Hepatic stellate cell (primary cell): ENCODE results near the gene PTDSS2.
"Not testable (repeated sequence)": the region's sequence is repeated elsewhere in the genome, so short reads cannot be mapped to it uniquely, and the experiment has no call there.

ENCODE experiments used
- DNase-seq: peaks from one replicate; pipeline ENCODE4 v3.0.0; 2011; ENCODE audit warnings: low spot score

The PTDSS2 gene

DNA sequence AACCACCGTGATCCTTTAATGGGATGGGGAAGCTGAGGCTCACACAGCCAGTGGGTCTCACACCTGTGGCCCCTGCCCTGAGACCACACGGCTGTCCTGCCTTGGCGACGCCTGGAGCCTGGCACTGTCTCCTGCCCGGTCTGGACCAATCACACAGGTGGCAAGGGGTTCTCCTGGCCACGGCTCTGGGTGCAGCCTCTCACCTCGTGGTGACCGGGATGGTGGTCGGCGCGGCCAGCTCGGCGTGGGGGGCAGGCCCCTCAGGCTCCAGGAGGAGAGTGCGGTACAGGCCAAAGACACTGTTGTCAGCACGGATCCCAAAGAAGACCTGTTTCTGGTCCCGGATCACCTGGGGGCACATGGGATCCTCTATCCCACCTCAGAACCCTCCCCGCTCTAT is 17.0 kb upstream of the PTDSS2 start:
- DNase-seq: no peak

DNA sequence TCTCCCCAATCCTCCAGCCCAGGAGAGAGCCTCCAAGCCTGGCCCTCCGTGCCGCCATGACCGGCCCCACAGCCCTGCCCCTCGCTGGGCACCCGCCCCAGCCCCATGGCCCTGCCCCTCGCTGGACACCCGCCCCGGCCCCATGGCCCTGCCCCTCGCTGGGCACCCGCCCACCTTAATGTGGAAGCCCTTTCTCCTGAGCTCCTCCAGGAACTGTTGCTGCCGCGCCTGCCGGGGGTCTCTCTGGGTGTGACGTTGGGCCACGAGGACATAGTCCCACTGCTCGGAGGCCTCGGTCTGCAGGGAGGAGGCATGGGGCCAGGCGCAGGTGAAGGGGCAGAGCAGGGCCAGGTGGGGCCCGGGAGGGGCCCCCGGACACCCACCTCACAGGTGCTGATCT is 16.4 kb upstream of the PTDSS2 start:
- DNase-seq: no peak

DNA sequence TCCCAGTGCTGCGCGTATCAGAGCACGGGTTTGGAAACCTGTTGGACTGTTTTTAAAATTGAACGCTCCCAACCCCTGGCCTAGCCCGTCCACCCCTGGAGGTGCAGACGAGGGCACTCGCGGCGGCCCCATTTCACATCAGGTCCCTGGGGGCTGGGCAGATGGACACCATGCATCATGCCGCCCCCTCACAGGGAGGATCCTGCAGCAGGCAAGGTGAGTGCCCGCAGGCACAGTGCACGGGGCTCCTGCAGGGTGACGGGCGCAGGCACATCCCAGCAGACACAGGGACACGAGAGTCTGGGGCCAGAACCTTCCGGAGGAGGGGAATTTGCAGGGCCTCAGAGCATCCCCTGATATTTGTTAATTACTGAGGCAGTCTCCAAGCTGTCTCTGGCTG is 15.6 kb upstream of the PTDSS2 start:
- DNase-seq: no peak

DNA sequence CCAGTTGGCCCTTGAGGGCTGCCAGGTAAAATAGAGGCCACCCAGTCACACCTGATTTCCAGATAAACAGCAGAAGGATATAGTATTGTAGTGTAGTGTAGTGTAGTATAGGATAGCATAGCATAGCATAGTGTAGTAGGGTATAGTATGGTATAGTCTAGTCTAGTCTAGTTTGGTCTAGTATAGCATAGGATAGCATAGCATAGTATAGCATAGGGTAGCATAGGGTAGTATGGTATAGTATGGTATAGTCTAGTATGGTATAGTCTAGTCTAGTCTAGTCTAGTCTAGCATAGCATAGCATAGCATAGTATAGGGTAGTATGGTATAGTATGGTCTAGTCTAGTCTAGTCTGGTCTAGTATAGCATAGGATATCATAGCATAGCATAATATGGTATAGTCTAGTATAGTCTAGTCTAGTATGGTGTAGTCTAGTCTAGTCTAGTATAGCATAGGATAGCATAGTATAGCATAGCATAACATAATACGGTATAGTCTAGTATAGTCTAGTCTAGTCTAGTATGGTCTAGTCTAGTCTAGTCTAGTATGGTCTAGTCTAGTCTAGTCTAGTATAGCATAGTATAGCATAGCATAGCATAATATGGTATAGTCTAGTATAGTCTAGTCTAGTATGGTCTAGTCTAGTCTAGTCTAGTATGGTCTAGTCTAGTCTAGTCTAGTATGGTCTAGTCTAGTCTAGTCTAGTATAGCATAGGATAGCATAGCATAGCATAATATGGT is 14.9 kb upstream of the PTDSS2 start:
- DNase-seq: not testable (repeated sequence)

DNA sequence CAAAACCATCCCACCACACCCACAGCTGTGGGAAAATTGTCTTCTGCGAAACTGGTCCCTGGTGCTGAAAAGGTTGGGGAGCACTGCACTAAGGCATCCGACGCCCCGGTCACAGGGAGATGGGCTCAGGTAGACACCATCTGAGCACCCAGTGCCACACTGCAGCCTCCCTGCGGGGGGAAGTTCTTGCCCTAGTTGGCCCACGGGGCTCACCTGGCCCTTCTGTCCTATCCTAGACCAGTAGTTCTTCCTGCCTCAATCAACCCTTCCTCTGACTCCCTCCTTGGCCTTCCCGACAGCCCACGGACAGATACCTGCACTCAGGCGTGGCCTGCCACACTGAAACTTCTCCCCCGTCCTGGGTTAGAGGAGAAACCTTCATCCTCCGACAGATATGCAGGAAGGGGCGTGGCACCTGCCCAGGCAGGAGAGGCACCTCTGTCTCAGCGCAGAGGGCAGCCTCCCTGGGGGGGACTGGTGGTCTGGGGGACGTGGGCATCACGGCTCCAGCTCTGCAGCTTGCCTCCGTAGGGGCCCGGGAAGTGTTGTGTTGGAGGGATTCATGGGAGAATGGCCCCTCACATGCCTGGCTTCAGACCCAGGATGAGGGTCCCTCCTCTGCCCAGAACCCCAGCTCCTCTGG is 12.7 kb upstream of the PTDSS2 start:
- no peak for DNase-seq

DNA sequence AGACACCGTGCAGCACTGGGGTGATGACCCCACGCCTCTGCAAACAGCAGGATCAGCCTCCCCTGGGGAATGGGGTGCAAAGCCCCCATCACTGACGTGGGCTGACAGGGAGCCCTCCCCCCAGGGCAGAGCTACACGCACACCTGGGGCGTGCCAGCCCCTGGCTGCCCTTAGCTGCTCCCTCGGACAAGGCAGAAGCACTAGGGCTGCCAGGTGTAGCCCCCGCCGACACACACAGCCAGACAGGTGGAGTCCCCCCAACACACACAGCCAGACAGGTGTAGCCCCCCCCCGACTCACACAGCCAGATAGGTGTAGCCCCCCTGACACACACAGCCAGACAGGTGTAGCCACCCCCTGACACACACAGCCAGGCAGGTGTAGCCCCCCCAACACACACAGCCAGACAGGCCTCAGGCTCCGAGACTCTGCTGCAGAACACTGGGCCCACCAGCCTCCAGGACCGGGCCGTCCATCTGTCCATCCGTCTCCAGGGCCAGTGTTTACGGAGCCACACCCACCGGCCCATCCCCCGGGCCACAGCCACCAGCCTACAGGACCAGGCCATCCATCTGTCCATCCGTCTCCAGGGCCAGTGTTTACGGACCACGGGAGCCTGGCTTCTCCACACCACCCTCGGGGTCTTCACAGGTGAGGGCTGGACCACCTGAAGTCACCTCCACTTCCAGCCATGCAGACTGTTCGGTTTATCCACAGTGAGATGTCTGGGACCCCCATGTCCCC is 11.8 kb upstream of the PTDSS2 start:
- no peak for DNase-seq

DNA sequence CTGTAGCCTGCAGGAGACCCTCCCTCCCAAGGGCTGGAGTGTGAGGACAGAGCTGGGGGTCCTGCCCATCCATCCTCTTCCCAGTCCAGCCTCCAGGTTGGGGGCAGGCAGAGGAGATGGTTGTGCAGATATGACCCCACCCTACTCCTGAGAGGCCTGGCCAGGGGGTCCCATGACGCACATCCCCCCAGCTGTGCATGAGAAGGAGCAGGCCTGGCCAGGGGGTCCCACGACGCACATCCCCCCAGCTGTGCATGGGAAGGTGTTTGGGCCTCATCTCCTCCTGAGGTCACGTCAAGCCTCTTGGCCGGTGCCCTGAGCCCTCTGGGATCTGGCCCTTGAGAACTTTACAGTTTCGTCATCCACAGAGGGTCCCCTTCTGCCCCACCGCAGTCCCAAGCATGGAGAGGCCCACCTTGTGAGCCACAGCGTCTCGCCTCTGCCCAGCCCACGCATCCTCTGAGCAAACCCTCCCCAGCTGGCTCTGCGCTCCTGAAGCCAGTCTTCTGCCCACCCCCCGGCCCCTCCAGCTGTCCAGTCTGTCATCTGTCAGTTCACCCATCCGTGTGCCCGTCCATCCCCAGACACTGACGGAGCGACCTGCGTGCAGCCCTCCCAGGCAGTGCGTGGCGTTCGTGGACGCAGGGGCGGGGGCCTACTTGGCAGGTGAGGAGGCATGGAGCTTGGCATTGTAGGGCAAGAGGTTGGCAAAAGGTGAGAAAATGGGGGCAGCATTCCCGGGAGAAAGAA is 10.6 kb upstream of the PTDSS2 start:
- no peak for DNase-seq

DNA sequence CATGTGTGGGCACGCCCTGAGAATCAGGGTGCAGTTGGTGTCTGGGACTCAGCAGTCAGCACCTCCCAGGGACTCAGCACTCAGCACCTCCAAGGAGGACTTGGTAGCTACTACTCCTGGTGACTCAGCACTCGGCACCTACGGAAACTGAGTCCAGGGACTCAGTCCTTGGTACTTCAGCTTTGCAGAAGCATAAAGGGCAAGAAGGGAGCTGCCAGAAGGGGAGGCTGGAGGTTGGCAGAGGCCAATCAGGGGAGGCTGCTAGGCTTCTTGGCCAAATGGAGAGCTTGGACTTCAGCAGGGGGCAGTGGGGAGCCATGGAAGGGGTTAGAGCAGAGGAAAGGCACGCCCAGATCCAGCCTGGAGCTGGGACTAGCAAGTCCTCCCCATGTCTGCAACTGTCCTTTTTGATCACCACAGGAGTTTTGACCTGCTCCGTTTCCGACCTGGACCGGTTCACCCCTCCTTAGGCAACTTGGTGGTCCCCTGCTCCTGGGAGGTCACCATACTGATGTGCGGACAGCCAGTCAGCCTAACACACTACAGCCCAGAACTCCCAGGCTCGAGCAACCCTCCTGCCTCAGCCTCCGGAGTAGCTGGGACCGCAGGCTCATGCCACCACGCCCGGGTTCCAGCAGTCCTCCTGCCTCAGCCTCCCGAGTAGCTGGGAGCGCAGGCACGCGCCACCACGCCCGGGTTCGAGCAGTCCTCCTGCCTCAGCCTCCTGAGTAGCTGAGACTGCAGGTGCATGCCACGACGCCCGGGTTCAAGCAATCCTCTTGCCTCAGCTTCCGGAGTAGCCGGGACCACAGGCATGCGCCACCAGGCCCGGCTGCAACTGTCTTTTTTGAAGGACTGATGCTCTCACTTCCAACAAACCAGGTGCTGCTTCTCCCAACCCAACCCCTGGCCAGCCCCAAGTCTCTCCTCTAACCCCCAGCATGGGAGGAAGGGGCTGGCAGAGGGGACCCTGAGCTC is 9.7 kb upstream of the PTDSS2 start:
- DNase-seq: no peak

DNA sequence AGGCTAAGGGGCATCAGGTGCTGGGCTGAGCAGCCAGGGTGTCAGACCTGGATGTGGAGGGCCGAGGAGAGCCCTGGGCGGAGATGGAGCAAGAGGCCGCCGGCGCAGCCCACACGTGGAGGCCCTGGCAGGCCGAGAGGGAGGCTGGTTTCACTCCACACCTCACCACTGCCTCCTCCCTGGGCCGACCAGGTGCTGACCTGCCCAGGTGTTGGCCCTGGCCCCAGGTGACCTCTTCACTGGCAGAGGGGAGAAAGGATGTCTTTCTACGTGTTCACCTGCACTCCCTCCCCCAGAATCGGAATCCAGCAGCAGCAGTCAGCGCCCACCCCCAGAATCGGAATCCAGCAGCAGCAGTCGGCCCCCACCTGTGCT is 9.0 kb upstream of the PTDSS2 start:
- DNase-seq: no peak

DNA sequence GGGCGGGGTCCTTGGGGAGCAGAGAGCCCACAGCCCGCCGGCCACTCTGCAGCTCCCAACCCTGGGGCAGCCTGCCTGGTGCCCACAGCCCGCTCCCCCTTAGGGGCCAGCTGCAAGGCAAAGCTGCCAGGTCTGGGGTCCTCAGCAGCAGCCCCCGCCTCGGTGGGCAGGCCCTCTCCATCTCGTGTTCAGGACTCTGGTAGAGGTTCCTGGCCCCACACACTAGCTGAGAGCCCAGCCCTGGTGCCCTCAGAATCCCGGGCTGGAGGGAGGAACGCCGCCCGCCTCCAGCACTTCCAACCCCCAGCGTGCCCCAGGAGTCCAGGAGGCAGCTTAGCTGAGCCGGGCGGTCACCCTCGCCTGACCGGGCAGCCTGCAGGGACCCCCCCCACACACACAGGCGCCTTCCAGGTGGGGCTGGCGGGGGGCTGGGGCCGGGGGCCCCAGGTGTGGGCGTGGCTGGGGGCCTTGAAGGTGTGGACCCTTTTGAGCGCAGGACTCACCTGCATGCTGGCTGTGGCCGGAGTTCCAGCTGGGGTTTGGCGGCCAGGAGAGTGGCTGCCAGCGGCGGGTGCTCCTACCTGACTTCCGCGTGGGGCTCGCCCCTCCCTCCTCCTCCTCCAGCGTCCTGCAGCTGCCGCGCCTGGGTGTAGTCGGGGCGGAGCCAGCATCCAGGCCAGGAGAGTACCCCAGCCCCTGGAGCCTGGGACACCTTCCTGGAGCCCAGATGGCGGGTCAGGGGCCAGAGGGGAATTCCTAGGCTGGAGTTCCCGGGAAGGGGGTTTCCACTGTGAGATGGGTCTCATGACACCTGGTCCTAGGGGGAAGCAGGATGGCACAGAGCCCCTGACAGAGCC is 8.4 kb upstream of the PTDSS2 start, which contains the start of gene ANO9:
ANO9 (minus strand) TSS at position 594 of the 857 bp plus-strand sequence; CDS start at position 509, 85 bp downstream.
- no peak for DNase-seq

DNA sequence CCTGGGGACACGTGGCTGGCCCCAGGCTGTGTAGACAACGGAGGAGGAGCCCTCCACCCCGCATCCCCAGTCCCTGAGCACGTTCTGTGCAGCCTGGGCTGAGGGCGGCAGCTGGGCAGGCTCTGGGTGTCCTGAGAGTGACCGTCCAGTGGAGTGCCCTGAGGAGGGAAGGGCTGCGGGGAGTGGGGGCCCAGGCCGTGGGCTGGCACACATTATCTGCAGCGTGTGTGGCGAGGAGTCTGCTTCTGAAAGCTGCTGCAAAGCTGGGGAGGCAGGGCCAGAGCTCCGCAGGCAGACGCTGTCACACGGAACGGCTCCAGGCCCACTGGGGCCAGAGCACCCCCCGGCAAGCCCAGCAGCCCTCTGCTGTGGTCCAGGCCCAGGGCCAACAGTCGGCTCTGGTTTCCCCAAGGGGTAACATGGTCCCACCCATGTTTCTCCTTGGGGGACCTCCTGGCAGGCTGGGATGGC is 7.4 kb upstream of the PTDSS2 start:
- no peak for DNase-seq

DNA sequence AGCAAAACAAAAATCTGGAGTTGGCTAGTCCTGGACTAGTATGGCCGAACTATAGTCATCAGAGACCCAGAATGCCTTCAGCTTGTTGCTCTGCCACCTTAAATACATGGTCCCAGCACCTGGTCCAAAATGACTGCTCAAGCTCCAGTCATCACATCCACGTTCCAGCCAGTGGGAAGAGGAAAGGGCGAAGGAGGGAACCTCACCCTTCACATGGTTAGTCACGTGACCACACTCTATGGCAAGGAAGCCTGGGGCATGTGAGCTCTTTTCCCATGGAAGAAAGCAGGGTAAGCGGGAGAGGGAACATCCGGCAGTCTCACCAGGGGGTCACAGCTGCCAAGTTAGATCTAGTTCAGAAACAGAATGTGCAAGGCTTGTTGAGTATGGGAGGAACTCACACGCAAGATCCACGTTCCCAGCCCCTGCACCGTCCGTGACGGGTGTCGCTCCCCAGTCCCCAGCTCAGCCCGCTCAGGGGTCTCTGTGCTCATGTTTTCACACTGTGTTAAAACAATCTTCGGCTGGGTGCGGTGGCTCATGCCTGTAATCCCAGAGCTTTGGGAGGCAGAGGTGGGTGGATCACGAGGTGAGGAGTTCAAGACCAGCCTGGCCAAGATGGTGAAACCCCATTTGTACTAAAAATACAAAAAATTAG is 6.4 kb upstream of the PTDSS2 start:
- no peak for DNase-seq

DNA sequence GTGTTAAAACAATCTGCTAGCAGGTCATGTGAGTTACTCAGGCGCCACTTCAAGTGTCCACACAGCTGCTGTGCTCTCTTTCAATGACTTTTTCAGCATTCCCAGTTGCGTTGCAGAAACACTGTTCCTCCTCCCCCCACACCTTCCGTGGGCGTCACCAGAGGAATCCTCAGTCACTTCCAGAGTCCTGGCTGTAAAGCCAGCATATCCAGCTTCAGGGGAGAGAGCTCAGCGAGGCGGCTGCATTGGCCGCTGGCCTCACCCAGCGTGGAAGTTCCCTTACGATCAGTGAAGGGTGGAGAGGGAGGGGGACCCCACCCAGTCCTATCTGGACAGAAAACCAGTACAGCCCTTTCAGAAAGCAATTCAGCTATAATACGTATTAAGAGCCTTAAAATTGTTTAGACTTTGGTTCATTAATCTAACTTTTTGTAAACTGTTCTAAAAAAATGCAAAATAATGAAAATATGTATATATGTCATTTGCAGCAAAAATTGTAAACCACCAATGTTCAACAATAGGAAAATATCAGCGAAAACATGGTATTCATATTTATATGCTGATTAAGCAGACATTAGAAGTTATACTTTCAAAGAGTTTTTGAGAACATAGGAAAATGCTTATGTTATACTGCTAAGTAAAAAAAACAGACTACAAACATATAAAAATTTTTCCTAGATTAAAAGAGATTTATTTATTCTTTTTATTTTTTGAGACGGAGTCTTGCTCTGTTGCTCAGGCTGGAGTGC is 5.5 kb upstream of the PTDSS2 start:
- no peak for DNase-seq

DNA sequence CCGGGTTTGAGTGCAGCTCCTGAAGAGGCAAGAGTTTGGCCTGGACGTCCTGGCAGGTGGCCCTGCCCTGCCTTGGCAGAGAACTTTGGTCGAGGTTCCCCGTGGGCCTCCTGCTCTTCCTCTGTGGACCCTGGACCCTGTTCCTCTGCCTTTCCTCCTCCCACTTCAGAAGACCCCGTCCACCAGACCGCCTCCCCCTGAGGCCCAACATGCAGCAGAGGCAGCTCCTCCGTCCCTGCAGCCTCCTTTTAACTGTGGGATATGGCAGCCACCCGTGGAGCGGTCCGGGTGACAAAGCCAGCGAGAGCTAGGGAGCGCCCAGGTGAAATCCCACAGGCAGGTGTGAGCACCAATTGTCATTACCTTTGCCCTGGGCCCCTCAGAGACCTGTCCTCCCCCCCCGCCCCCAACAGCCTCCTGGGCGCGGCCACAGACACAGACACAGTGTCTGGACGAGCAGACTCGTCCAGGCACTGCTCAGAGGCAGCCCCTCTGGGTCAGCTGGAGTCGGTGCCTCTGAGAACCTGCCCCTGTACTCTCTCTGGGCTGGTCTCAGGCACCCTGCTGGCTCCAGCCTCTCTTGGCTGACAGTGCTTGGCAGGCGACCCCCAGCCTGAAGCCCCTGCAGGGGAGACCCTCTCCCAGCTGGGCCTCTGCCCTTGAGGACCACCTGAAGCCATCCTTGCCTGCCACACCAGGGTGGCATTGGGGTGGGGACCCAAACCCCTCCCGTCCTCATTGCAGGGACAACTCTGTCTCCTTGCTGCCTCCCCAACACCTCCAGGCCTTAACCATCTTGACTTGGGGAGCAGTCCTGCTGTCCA is 4.1 kb upstream of the PTDSS2 start:
- no peak for DNase-seq

DNA sequence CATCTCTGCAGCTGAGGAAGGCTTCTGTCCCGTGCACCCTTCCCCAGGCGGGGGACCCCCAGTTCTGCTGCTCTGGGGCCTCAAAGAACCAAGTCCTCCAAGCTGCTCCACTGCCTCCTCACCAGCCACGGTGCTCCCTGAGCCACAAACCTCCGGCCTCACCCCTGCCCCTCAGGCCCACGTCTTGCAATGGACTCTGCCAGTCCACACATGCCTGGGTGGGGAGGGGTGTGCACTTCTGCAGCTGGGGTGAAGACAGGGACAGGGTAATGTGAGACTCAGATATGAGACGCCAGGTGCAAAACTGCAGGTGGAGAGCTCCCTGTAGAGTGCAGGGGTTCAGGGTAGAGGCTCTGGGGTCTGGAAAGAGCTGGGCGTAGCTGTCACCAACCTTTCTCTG is 3.2 kb upstream of the PTDSS2 start:
- DNase-seq: no peak

DNA sequence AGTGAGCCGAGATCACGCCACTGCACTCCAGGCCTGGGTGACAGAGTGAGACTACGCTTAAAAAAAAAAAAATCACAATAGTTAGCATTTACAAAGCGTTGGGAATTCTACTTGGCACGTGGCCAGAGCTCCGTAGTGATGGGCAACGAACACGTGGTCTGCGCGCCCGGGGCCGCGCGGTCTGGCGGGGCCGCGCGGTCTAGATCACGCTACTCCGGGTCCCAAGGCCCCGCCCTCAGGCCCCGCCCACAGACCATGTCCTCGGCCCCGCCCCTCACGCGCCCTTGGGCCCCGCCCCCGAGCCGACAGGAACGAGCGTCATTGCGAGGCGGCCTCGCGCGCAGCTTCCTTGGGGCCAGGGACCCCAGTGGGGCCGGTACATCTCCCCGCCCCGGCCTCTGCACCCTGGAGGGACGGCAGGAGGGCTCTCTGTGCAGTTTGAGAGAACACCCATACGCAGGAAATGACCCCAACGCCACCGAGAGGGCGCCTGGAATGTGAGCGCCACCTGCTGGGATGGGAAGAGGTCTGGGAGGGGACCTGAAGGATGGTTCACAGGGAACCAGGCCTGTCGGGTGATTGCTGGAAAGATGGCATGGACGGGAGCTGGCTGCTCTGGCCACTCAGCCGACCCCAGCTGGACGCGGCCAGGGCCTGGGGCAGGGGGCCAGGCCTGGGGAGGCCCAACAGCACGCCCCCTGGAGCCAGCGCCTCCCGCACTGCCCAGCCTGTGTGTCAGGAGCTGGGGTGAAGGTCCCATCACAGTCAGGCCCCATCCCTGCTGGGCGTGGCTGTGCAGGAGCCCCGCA is 2.0 kb upstream of the PTDSS2 start:
- peak; percentile 94 for DNase-seq

DNA sequence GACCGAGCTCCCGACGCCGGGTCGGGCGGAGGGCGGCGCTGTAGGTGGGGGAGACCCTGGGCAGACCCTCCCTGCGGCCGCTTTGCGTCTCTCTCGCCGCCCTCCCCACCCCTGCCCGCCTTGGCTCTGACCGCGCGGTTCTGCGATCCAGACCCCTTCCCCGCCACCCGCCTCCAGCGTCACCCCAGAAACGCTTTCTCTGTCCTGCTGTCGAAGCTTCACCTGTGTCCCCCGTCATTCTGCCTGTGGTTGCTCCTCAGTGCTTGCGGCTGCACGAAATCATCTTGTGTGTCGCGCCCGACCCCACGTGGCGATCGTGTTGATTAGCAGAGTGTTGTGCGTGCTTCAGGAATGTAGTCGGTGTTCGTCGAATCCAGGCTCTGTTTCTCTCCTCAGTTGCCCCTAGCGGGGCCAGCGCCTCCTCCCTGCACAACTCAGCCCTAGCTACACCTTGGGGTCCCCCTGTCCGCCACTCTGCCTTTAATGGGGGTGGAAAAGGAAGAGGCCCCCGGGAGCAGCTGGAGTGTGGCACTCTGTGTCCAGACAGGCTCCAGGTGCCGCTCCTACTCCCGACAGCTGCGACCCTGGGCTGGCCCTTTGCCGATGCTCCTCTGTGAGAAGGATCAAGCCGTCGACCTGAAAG is 851 bp downstream of the PTDSS2 start:
- peak; percentile 85 for DNase-seq
